Measurements from ENCODE around the gene OR2D3.

- no peak for TF ChIP-seq POLR2A (IDR thresholded peaks at IDR 0.05)
- no peak for TF ChIP-seq CTCF (IDR thresholded peaks at IDR 0.05)
Measured at GRCh38 chr11:6871278-6871677, 49.5 kb upstream of the OR2D3 start.
